HFFc6 (cell line): ENCODE results near the gene ARHGEF4. TPM values are rescaled to one million over a fixed set of nuclear protein-coding genes. Genes with fewer than 3 reads are reported as not detected.
"Not testable (repeated sequence)": the region's sequence is repeated elsewhere in the genome, so short reads cannot be mapped to it uniquely, and the experiment has no call there.

Source experiments
- DNase-seq: peaks from one replicate; pipeline ENCODE4 v3.0.0-alpha.2; 2018
- H3K27ac Mint-ChIP-seq: 2 replicates; pipeline ENCODE4 v1.8.0; 2020; ENCODE audit warnings: mild to moderate bottlenecking, mixed read lengths
- H3K27me3 Mint-ChIP-seq: 2 replicates; pipeline ENCODE4 v1.8.0; 2021; ENCODE audit warnings: mild to moderate bottlenecking, moderate library complexity, mixed read lengths; ENCODE audit not compliant: insufficient read depth
- H3K36me3 Mint-ChIP-seq: 2 replicates; pipeline ENCODE4 v1.8.0; 2021; ENCODE audit warnings: low read depth, mixed read lengths
- H3K4me1 Mint-ChIP-seq: 2 replicates; pipeline ENCODE4 v1.8.0; 2020; ENCODE audit warnings: low read depth, mixed read lengths
- H3K4me3 Mint-ChIP-seq: 2 replicates; pipeline ENCODE4 v1.8.0; 2020; ENCODE audit warnings: mild to moderate bottlenecking, moderate library complexity, mixed read lengths
- H3K9me3 Mint-ChIP-seq: 2 replicates; pipeline ENCODE4 v1.8.0; 2020; ENCODE audit warnings: mild to moderate bottlenecking, mixed read lengths
- total RNA-seq, 6 experiments: library from RNA; stranded (reverse); fragmentation: NEBNext Ultra II Directional; extraction: Animal tissue kit (Norgen Biotek cat#: 25700); gene quantifications; 2 replicates in 1 of 6; 3 replicates in 5 of 6; pipeline ENCODE4 v1.2.3, GENCODE V29; 2021
- TF ChIP-seq, protein P1 (sequence below): fragments of 200-600 bp; sonication (generic); IDR thresholded peaks from 2 replicates; pipeline ENCODE4 v1.5.0; 2021; ENCODE audit warnings: antibody characterized with exemption, mild to moderate bottlenecking

ARHGEF4 gene
- total RNA-seq, 6 experiments from 2014 or later: 0.94 to 2.2 (median 1.4) TPM

DNA sequence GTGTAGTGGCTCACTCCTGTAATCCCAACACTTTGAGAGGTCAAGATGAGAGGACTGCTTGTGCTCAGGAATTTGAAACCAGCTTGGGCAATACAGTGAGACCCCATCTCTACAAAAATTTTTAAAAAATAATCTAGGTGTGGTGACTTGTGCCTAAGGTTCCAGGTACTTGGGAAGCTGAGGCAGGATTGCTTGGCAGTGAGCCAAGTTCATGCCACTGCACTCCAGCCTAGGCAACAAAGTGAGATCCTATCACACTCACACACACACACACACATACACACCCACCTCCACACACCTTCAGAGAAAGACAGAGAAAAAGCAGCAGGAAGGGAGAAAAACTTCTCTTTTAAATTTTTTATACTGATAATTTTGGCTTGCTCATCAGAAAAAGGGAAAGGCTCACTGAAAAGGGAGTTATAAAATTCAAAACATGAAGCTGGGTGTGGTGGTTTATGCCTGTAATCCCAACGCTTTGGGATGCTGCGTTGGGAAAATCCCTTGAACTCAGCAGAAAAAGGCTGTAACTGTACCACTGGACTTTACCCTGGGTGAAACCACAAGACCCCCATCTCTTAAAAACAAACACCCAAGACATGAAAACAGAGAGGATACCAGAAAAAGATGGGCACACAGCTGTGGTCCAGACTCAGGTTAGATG, 230.9 kb downstream of the ARHGEF4 start:
- Mint-ChIP-seq H3K27ac (no peak overlapping the region), H3K4me1 (peaks cover 5% of the 10 kb centered on the region; the same call in 1 of the 2 replicates), H3K4me3 (no peak overlapping the region), H3K27me3 (no peaks in the 10 kb centered on the region; the same call in 1 of the 2 replicates), H3K9me3 (no peaks in the 10 kb centered on the region), H3K36me3 (peaks cover 41% of the 10 kb centered on the region)
- no peak for DNase-seq
- TF ChIP-seq, protein P1, sequence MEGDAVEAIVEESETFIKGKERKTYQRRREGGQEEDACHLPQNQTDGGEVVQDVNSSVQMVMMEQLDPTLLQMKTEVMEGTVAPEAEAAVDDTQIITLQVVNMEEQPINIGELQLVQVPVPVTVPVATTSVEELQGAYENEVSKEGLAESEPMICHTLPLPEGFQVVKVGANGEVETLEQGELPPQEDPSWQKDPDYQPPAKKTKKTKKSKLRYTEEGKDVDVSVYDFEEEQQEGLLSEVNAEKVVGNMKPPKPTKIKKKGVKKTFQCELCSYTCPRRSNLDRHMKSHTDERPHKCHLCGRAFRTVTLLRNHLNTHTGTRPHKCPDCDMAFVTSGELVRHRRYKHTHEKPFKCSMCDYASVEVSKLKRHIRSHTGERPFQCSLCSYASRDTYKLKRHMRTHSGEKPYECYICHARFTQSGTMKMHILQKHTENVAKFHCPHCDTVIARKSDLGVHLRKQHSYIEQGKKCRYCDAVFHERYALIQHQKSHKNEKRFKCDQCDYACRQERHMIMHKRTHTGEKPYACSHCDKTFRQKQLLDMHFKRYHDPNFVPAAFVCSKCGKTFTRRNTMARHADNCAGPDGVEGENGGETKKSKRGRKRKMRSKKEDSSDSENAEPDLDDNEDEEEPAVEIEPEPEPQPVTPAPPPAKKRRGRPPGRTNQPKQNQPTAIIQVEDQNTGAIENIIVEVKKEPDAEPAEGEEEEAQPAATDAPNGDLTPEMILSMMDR: no peak

DNA sequence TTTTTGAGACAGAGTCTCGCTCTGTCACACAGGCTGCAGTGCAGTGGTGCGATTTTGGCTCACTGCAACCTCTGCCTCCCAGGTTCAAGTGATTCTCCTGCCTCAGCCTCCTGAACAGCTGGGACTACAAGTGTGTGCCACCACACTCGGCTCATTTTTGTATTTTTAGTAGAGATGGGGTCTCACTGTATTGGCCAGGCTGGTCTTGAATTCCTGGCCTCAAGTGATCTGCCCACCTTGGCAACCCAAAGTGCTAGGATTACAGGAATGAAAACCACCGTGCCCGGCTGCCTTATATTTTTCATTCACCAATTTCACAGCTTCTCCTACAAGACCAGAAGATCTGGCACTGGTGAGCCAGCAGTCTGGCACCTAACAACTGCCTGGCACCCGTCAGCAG, 231.5 kb downstream of the ARHGEF4 start:
- H3K36me3 Mint-ChIP-seq: peaks cover 41% of the 10 kb centered on the region
- not testable (repeated sequence) for H3K27ac Mint-ChIP-seq

DNA sequence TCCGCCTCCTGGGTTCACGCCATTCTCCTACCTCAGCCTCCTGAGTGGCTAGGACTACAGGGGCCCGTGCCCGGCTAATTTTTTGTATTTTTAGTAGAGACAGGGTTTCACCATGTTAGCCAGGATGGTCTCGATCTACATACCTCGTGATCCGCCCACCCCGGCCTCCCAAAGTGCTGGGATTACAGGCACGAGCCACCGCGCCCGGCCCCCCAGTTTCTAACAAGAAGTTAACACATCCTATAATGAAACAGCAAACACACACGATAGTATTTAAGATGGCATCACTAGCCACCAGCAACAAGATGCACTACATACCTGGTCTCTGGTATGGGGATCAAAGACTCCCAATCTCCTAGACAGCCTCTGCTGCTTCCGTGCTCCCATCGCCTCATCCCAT, 238.9 kb downstream of the ARHGEF4 start:
- H3K36me3 Mint-ChIP-seq: peaks cover 43% of the 10 kb centered on the region
- H3K27ac Mint-ChIP-seq: not testable (repeated sequence)

More for the DNA sequence above, 231.5 kb downstream of the ARHGEF4 start:
- H3K4me3 Mint-ChIP-seq, H3K9me3 Mint-ChIP-seq, DNase-seq, H3K4me1 Mint-ChIP-seq, H3K27me3 Mint-ChIP-seq: not testable (repeated sequence)

DNA sequence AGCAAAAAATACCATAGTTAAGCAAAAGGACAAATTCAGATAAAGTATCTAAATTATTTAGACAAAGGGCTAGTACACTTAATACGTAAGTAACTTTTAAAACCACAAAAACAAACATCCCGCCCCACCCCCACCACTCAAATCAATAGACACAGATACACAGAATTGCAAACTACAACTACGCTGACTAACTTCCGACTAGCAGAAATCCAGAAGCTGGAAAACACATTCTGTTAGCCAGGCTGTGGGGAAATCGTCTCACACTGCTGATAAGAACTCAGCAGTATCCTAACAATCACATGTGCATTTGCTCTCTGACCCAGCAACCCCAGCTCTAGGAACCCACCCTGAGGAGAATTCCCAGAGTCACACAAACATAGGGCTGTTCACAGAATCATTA, 240.0 kb downstream of the ARHGEF4 start:
- TF ChIP-seq, protein P1: no peak
- Mint-ChIP-seq H3K4me1 (no peaks in the 10 kb centered on the region; the same call in 1 of the 2 replicates), H3K27ac (no peak overlapping the region), H3K27me3 (no peaks in the 10 kb centered on the region), H3K4me3 (no peak overlapping the region), H3K9me3 (no peaks in the 10 kb centered on the region), H3K36me3 (peaks cover 43% of the 10 kb centered on the region)
- no peak for DNase-seq

More for the DNA sequence above, 238.9 kb downstream of the ARHGEF4 start:
- not testable (repeated sequence) for DNase-seq, H3K4me1 Mint-ChIP-seq, H3K4me3 Mint-ChIP-seq, H3K9me3 Mint-ChIP-seq, H3K27me3 Mint-ChIP-seq

DNA sequence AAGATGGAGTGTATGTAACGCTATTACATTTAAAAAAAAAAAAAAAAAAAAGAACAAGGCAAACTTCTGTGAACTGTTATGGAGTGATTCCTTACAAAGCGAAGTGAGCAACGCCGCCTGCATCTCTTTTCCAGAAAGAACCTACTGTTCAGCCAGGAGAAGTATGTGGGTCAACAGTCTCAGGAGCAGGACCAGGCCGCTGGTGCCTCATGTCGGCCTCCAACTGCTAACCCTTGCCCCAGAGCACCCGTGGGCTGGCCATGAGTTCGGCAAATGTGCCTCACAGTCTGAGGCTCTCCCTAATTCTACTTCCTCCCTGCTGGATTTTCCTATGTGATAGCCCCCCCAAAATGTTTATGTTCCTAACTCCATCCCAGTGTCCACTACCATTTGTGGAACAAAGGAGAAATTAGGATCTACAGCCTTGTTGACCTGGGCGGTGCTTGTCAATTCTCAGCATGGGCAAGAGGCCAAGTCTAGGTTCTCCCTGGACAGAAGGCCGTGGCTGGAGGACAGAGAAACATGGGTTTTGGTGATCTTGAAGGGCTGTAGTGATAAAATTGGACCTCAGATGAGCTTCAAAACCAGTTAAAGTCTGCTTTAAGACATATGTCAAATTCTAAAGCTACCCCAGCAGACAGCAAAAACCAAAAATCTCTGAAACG, 240.6 kb downstream of the ARHGEF4 start:
- H3K4me1 Mint-ChIP-seq: no peaks in the 10 kb centered on the region; the same call in 1 of the 2 replicates
- no peak overlapping the region for H3K4me3 Mint-ChIP-seq
- H3K27ac Mint-ChIP-seq: no peak overlapping the region
- H3K27me3 Mint-ChIP-seq: no peaks in the 10 kb centered on the region
- no peaks in the 10 kb centered on the region for H3K9me3 Mint-ChIP-seq
- TF ChIP-seq, protein P1: no peak
- DNase-seq: no peak
- peaks cover 42% of the 10 kb centered on the region for H3K36me3 Mint-ChIP-seq

DNA sequence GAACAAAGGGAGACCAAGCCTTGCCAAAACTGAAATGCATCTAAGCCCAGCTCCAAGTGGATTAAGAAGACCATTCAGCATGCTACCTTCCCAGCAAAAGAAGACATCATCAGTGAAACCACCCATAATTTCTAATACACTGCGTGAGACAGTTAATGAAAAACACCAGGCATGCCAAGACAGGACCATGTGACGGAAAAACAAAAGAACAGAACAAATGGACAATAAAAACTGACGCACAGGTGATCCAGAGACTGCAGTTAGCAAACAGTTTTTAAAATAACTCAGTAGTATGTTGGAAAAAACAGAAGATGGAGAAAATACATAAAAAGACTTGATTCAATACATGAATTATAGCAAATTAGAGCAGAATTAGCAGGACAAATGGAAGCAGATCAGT, 241.3 kb downstream of the ARHGEF4 start:
- H3K27ac Mint-ChIP-seq: no peak overlapping the region
- TF ChIP-seq, protein P1: no peak
- peaks cover 42% of the 10 kb centered on the region for H3K36me3 Mint-ChIP-seq
- H3K9me3 Mint-ChIP-seq: no peaks in the 10 kb centered on the region
- no peaks in the 10 kb centered on the region for H3K27me3 Mint-ChIP-seq
- no peak for DNase-seq
- H3K4me3 Mint-ChIP-seq: no peak overlapping the region
- no peaks in the 10 kb centered on the region; the same call in 1 of the 2 replicates for H3K4me1 Mint-ChIP-seq

DNA sequence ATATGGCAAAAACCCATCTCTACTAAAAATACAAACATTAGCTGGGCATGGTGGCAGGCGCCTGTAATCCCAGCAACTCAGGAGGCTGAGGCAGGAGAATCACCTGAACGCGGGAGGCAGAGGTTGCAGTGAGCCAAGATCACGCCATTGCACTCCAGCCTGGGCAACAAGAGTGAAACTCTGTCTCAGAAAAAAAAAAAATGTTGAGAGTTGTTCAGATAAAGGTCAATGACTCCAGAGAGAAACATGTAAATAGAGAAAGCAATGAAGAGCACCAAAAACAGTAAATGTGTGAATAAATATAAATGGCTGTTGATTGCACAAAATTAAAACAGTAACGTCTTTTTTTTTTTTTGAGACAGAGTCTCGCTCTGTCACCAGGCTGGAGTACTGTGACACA, 243.2 kb downstream of the ARHGEF4 start:
- H3K4me1 Mint-ChIP-seq, DNase-seq, H3K27ac Mint-ChIP-seq, H3K27me3 Mint-ChIP-seq, H3K9me3 Mint-ChIP-seq, H3K4me3 Mint-ChIP-seq: not testable (repeated sequence)
- peaks cover 48% of the 10 kb centered on the region for H3K36me3 Mint-ChIP-seq
